ENCODE data around the gene GNG2. TPM values are rescaled to one million over a fixed set of nuclear protein-coding genes. Genes with fewer than 3 reads are reported as not detected.

Gene GNG2
- total RNA-seq, 1 experiment from 2014 or later: 18.9 TPM

DNA sequence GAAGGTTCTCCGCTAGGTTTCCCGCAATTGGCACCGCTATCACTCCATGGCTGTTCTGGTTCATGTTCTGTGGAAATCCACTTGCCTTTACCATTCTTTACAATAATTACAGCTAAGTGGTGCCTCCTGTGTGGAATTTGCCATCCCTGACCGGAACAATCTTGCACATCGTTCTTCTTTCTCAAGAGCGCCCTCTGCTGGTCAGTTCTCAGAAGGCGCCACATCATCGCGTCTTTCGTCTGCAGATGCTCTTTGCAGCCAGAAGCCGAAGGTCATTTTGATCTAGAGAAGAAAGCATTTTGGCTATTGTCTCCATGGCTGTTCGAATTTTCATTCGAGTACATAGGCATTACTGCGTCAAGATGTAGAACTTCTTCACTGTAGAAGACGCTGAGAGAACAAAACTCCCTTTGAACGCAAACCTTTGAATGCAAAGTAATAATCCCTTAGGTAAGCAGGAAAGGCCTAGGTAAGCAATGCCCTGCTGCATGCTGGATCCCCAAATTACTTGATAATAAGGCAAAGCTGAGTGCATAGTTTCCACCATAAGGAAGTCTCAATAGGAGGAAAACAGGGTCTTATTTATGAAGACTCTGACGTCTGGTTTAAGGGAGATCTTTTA lies 118.8 kb downstream of the GNG2 start:
- Histone ChIP-seq H3K9me3 (ENCODE audit: low read depth, low read length, poor library complexity, severe bottlenecking) (no peaks in the 10 kb centered on the region), H3K4me1 (ENCODE audit: insufficient read depth, low read length, poor library complexity, severe bottlenecking) (no peaks in the 10 kb centered on the region), H3K4me3 (ENCODE audit: low read depth, low read length, poor library complexity, severe bottlenecking) (no peak overlapping the region), H3K36me3 (ENCODE audit: insufficient read depth, low read length, poor library complexity, severe bottlenecking) (no peaks in the 10 kb centered on the region), H3K27me3 (replicated peaks; ENCODE audit: insufficient read depth, low read depth, low read length, poor library complexity) (no peaks in the 10 kb centered on the region), H3K27ac (ENCODE audit: low read depth, low read length, poor library complexity, severe bottlenecking) (no peak overlapping the region)
- CTCF ChIA-PET: interaction anchor here (0.6 to 1.5 kb wide), 6 partner anchors 9 to 199 kb away, joined by 3 to 4 read pairs (median 3); no protein-coding TSS in a partner anchor
- intact Hi-C loops (cut with micrococcal nuclease; ENCODE audit: unreplicated experiment): loop anchor here (1.0 to 2.0 kb wide), 2 partner anchors 196 to 696 kb away; no protein-coding TSS in a partner anchor
- DNase-seq (ENCODE audit: low spot score): peak; percentile 83
- TF ChIP-seq, protein P1, sequence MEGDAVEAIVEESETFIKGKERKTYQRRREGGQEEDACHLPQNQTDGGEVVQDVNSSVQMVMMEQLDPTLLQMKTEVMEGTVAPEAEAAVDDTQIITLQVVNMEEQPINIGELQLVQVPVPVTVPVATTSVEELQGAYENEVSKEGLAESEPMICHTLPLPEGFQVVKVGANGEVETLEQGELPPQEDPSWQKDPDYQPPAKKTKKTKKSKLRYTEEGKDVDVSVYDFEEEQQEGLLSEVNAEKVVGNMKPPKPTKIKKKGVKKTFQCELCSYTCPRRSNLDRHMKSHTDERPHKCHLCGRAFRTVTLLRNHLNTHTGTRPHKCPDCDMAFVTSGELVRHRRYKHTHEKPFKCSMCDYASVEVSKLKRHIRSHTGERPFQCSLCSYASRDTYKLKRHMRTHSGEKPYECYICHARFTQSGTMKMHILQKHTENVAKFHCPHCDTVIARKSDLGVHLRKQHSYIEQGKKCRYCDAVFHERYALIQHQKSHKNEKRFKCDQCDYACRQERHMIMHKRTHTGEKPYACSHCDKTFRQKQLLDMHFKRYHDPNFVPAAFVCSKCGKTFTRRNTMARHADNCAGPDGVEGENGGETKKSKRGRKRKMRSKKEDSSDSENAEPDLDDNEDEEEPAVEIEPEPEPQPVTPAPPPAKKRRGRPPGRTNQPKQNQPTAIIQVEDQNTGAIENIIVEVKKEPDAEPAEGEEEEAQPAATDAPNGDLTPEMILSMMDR (conservative IDR thresholded peaks at IDR 0.05; ENCODE audit: low read depth, low read length): peak; percentile 97
- TF ChIP-seq EZH2 (IDR thresholded peaks at IDR 0.05; ENCODE audit: borderline replicate concordance, low read depth, low read length, poor library complexity, severe bottlenecking): no peak
- no TSS peak for BruUV-seq (replicated peaks)
- POLR2A ChIA-PET (ENCODE audit: low non-redundant PET): no interaction called here

DNA sequence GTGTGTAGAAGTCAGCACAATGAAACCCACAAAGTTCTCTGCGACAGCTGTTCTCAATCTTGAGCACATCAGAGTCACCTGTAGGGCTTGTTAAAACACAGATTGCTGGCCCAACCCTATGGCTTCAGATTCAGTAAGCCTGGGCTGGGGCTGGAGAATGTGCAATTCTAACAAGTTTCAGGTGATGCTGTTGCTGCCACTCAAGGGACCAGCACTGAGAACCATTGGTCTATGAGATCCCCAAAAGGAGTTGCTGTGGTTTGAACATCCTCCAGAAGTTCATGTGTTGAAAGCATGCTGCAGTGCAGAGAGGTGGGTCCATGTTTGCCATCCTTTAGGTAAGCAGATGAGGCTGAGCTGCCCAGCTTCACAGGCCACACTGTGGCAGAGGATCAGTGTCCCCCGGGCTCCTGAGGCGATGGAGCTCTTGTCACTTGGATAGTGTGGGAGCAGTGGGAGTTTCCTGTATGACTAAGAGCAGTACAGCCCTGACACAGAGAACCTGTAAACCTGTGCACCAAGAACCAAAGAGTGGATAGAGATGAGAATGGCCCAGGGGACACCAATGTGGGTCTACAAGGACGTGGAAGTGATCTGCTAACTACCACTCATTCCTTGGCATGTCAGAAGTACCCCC lies 120.9 kb downstream of the GNG2 start:
- CTCF ChIA-PET: interaction anchor here (0.6 kb wide), 1 partner anchor 10 kb away, joined by 3 read pairs; no protein-coding TSS in a partner anchor
- no peak for DNase-seq (ENCODE audit: low spot score)
- POLR2A ChIA-PET (ENCODE audit: low non-redundant PET): no interaction called here
- no peak for TF ChIP-seq EZH2 (IDR thresholded peaks at IDR 0.05; ENCODE audit: borderline replicate concordance, low read depth, low read length, poor library complexity, severe bottlenecking)
- TF ChIP-seq, protein P1 (conservative IDR thresholded peaks at IDR 0.05; ENCODE audit: low read depth, low read length): no peak
- no peaks in the 10 kb centered on the region for H3K27me3 ChIP-seq (replicated peaks; ENCODE audit: insufficient read depth, low read depth, low read length, poor library complexity)
- H3K36me3 ChIP-seq (ENCODE audit: insufficient read depth, low read length, poor library complexity, severe bottlenecking): no peaks in the 10 kb centered on the region
- intact Hi-C loops (cut with micrococcal nuclease; ENCODE audit: unreplicated experiment): no loop called here
- H3K27ac ChIP-seq (ENCODE audit: low read depth, low read length, poor library complexity, severe bottlenecking): no peak overlapping the region
- BruUV-seq (replicated peaks): no TSS peak
- H3K9me3 ChIP-seq (ENCODE audit: low read depth, low read length, poor library complexity, severe bottlenecking): no peaks in the 10 kb centered on the region
- H3K4me1 ChIP-seq (ENCODE audit: insufficient read depth, low read length, poor library complexity, severe bottlenecking): no peaks in the 10 kb centered on the region
- no peak overlapping the region for H3K4me3 ChIP-seq (ENCODE audit: low read depth, low read length, poor library complexity, severe bottlenecking)

DNA sequence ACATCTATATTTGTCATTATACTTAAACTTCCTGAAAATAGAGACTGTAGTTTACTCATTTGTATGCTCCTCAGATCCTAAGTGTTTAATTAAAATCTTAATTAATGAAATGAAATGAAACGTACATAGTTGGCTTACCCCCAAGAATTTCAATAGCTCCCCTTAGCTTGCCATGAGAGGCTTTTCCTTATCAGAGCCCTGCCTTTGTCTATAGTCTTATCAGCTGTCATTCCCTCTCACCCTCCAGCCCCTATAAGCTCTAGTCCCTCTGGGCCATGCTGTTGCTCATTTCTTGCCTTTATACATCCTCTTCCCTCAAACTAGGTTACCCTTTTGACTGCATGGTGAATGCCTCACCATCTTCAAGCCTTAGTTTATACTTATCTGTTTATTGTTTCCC lies 127.8 kb downstream of the GNG2 start:
- Histone ChIP-seq H3K9me3 (ENCODE audit: low read depth, low read length, poor library complexity, severe bottlenecking) (no peaks in the 10 kb centered on the region), H3K36me3 (ENCODE audit: insufficient read depth, low read length, poor library complexity, severe bottlenecking) (peaks cover 23% of the 10 kb centered on the region), H3K27me3 (replicated peaks; ENCODE audit: insufficient read depth, low read depth, low read length, poor library complexity) (no peaks in the 10 kb centered on the region), H3K4me3 (ENCODE audit: low read depth, low read length, poor library complexity, severe bottlenecking) (no peak overlapping the region), H3K27ac (ENCODE audit: low read depth, low read length, poor library complexity, severe bottlenecking) (no peak overlapping the region), H3K4me1 (ENCODE audit: insufficient read depth, low read length, poor library complexity, severe bottlenecking) (peaks cover 3% of the 10 kb centered on the region)
- ChIA-PET POLR2A (ENCODE audit: low non-redundant PET) (no interaction called here), CTCF (interaction anchor here (0.9 kb wide), 1 partner anchor 9 kb away, joined by 3 read pairs; no protein-coding TSS in a partner anchor)
- DNase-seq (ENCODE audit: low spot score): no peak
- intact Hi-C loops (cut with micrococcal nuclease; ENCODE audit: unreplicated experiment): no loop called here
- TF ChIP-seq, protein P1 (conservative IDR thresholded peaks at IDR 0.05; ENCODE audit: low read depth, low read length): no peak
- no peak for TF ChIP-seq EZH2 (IDR thresholded peaks at IDR 0.05; ENCODE audit: borderline replicate concordance, low read depth, low read length, poor library complexity, severe bottlenecking)
- BruUV-seq (replicated peaks): no TSS peak
